ENCODE results near the gene FOXC1. TPM values are rescaled to one million over a fixed set of nuclear protein-coding genes. Genes with fewer than 3 reads are reported as not detected.

Gene FOXC1
- total and polyA plus RNA-seq, 2 of the 13 experiments (the other 11 are each of a cell fraction or from before 2014, with no cell fraction given) = 0.44 to 0.55 TPM

GRCh38 chr6:1644516-1645060 lies 34.9 kb downstream of the FOXC1 start (continued):
- TF ChIP-seq, protein P1, sequence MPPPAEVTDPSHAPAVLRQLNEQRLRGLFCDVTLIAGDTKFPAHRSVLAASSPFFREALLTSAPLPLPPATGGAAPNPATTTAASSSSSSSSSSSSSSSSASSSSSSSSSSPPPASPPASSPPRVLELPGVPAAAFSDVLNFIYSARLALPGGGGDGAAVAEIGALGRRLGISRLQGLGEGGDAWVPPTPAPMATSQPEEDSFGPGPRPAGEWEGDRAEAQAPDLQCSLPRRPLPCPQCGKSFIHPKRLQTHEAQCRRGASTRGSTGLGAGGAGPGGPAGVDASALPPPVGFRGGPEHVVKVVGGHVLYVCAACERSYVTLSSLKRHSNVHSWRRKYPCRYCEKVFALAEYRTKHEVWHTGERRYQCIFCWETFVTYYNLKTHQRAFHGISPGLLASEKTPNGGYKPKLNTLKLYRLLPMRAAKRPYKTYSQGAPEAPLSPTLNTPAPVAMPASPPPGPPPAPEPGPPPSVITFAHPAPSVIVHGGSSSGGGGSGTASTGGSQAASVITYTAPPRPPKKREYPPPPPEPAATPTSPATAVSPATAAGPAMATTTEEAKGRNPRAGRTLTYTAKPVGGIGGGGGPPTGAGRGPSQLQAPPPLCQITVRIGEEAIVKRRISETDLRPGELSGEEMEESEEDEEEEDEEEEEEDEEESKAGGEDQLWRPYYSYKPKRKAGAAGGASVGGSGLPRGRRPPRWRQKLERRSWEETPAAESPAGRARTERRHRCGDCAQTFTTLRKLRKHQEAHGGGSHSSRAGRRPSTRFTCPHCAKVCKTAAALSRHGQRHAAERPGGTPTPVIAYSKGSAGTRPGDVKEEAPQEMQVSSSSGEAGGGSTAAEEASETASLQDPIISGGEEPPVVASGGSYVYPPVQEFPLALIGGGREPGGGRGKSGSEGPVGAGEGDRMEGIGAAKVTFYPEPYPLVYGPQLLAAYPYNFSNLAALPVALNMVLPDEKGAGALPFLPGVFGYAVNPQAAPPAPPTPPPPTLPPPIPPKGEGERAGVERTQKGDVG (CRISPR knock-in tag; IDR thresholded peaks at IDR 0.05; ENCODE audit: borderline replicate concordance) = no peak

- POLR2A ChIA-PET = no interaction called here
- TF ChIP-seq CHD4 (IDR thresholded peaks at IDR 0.05; ENCODE audit: borderline replicate concordance, low read length) = no peak
- no peak for TF ChIP-seq STAT6 (CRISPR knock-in tag; IDR thresholded peaks at IDR 0.05; ENCODE audit: borderline replicate concordance)
- TF ChIP-seq ZNF20 (CRISPR knock-in tag; IDR thresholded peaks at IDR 0.05) = no peak
- TF ChIP-seq TFAP4 (IDR thresholded peaks at IDR 0.05; ENCODE audit: borderline replicate concordance, low read depth) = no peak
- no peak for TF ChIP-seq ATF1 (CRISPR knock-in tag; IDR thresholded peaks at IDR 0.05)
- TF ChIP-seq TOPORS (CRISPR knock-in tag; IDR thresholded peaks at IDR 0.05) = no peak
- no peak for TF ChIP-seq ZNF362 (CRISPR knock-in tag; IDR thresholded peaks at IDR 0.05; ENCODE audit: borderline replicate concordance)
- TF ChIP-seq DNMT1 (CRISPR knock-in tag; IDR thresholded peaks at IDR 0.05) = no peak
- TF ChIP-seq E2F1 (CRISPR knock-in tag; IDR thresholded peaks at IDR 0.05) = no peak
- TF ChIP-seq TMF1 (CRISPR knock-in tag; IDR thresholded peaks at IDR 0.05; ENCODE audit: low read depth) = no peak
- no peak for TF ChIP-seq ZNF709 (CRISPR knock-in tag; IDR thresholded peaks at IDR 0.05)
Measured at GRCh38 chr6:1645466-1646185, 35.9 kb downstream of the FOXC1 start.

More at GRCh38 chr6:1645466-1646185, 35.9 kb downstream of the FOXC1 start:
- 96% methylated on average over 14 of the region's 14 CpGs for WGBS (ENCODE audit: low lambda C conversion rate)
- in situ Hi-C loops (cut with HindIII; ENCODE audit: extremely low pct_ligation_motif_present, low pct_unique_long_range_greater_than_20kb) (no loop called here), intact Hi-C loops (cut with micrococcal nuclease; ENCODE audit: unreplicated experiment) (no loop called here)
- no peak for ATAC-seq
- no peaks in the 10 kb centered on the region for H3K27me3 ChIP-seq (ENCODE audit: control insufficient read depth in 1 of 2, insufficient read depth in 2 of 2, low read length in 2 of 2)
- BruUV-seq (replicated peaks) = no TSS peak
- H3K36me3 ChIP-seq (replicated peaks in 1 of 2; ENCODE audit: control insufficient read depth in 1 of 2, insufficient read depth in 2 of 2, low read length in 2 of 2) = peaks cover 0 to 25% of the 10 kb centered on the region in 2 experiments; a peak in 3 of 5 replicates
- H3K9me3 ChIP-seq (ENCODE audit: low read length) = no peaks in the 10 kb centered on the region
- no peak overlapping the region for H2AFZ ChIP-seq (ENCODE audit: low read length)
- CTCF ChIA-PET (ENCODE audit: low intra/inter-chr PET ratio, low total read pairs) = no interaction called here
- no peak overlapping the region for H3K4me2 ChIP-seq (ENCODE audit: low read depth, low read length)
- no peak for DNase-seq (ENCODE audit: low spot score)
- no peak for FAIRE-seq
- H3K27ac ChIP-seq (ENCODE audit: extremely low read length, insufficient read depth, low read length) = no peak overlapping the region
- H4K20me1 ChIP-seq (ENCODE audit: insufficient read depth, low read length) = no peaks in the 10 kb centered on the region; the same call in 1 of the 2 replicates
- H3K79me2 ChIP-seq (ENCODE audit: insufficient read depth, low read length) = no peaks in the 10 kb centered on the region
- H3K9ac ChIP-seq (ENCODE audit: insufficient read depth, low read depth, low read length) = no peak overlapping the region
- H3K4me1 ChIP-seq (ENCODE audit: insufficient read depth, low read length) = no peaks in the 10 kb centered on the region
- no peak overlapping the region for H3K4me3 ChIP-seq (replicated peaks in 1 of 3; ENCODE audit: insufficient read depth in 1 of 3, low read depth in 2 of 3, low read length in 3 of 3)

All from HepG2 (cell line).